HEK293 (cell line): ENCODE data around the gene INO80C.

Experiments used
- KLF1 ChIP-seq: fragments of 450-650 bp; formaldehyde crosslinking; IDR thresholded peaks from 2 replicates; pipeline ENCODE4 v1.5.1; 2016; ENCODE audit warnings: missing biosample characterization, missing genetic modification characterization
- TF ChIP-seq, protein P1 (sequence below): fragments of 450-650 bp; formaldehyde crosslinking; IDR thresholded peaks from 2 replicates; pipeline ENCODE4 v1.5.1; 2016; ENCODE audit warnings: missing biosample characterization, missing genetic modification characterization
- TF ChIP-seq, protein P2 (sequence below): fragments of 450-650 bp; formaldehyde crosslinking; IDR thresholded peaks from 2 replicates; pipeline ENCODE4 v1.5.1; 2016; ENCODE audit warnings: missing biosample characterization, missing genetic modification characterization
- TF ChIP-seq, protein P3 (sequence below): fragments of 450-650 bp; formaldehyde crosslinking; IDR thresholded peaks from 2 replicates; pipeline ENCODE4 v1.5.1; 2016; ENCODE audit warnings: missing biosample characterization, missing genetic modification characterization
- TF ChIP-seq, protein P4 (sequence below): fragments of 450-650 bp; formaldehyde crosslinking; IDR thresholded peaks from 2 replicates; pipeline ENCODE4 v1.5.1; 2016; ENCODE audit warnings: missing biosample characterization, missing genetic modification characterization

DNA sequence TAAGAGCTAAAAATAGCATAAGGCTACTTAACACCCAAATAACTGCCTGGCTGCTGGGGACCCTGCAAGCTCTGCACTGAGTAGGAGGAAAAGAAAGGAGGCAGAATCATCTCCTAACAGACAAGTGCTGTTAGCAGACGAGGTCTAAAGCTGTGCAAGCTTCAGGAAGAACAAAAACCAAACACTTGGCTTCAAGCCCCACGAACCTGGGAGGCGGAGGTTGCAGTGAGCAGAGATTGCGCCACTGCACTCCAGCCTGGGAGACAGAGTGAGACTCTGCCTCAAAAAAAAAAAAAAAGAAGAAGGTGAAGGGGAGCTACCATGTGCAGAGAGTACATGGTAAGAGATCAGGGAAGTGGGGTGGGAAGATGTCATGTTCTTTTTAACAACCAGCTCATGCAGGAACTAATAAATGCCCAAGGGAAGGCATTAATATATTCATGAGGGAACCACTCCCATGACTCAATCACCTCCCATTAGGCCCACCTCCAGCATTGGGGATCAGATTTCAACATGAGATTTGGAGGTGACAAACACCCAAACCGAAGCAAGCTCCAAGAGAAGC is 28.8 kb upstream of the INO80C start:
- TF ChIP-seq, protein P1, sequence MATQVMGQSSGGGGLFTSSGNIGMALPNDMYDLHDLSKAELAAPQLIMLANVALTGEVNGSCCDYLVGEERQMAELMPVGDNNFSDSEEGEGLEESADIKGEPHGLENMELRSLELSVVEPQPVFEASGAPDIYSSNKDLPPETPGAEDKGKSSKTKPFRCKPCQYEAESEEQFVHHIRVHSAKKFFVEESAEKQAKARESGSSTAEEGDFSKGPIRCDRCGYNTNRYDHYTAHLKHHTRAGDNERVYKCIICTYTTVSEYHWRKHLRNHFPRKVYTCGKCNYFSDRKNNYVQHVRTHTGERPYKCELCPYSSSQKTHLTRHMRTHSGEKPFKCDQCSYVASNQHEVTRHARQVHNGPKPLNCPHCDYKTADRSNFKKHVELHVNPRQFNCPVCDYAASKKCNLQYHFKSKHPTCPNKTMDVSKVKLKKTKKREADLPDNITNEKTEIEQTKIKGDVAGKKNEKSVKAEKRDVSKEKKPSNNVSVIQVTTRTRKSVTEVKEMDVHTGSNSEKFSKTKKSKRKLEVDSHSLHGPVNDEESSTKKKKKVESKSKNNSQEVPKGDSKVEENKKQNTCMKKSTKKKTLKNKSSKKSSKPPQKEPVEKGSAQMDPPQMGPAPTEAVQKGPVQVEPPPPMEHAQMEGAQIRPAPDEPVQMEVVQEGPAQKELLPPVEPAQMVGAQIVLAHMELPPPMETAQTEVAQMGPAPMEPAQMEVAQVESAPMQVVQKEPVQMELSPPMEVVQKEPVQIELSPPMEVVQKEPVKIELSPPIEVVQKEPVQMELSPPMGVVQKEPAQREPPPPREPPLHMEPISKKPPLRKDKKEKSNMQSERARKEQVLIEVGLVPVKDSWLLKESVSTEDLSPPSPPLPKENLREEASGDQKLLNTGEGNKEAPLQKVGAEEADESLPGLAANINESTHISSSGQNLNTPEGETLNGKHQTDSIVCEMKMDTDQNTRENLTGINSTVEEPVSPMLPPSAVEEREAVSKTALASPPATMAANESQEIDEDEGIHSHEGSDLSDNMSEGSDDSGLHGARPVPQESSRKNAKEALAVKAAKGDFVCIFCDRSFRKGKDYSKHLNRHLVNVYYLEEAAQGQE (tag by site-specific recombination): no peak
- no peak for TF ChIP-seq KLF1 (tag by site-specific recombination)
- TF ChIP-seq, protein P2, sequence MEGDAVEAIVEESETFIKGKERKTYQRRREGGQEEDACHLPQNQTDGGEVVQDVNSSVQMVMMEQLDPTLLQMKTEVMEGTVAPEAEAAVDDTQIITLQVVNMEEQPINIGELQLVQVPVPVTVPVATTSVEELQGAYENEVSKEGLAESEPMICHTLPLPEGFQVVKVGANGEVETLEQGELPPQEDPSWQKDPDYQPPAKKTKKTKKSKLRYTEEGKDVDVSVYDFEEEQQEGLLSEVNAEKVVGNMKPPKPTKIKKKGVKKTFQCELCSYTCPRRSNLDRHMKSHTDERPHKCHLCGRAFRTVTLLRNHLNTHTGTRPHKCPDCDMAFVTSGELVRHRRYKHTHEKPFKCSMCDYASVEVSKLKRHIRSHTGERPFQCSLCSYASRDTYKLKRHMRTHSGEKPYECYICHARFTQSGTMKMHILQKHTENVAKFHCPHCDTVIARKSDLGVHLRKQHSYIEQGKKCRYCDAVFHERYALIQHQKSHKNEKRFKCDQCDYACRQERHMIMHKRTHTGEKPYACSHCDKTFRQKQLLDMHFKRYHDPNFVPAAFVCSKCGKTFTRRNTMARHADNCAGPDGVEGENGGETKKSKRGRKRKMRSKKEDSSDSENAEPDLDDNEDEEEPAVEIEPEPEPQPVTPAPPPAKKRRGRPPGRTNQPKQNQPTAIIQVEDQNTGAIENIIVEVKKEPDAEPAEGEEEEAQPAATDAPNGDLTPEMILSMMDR (tag by site-specific recombination): no peak
- TF ChIP-seq, protein P3, sequence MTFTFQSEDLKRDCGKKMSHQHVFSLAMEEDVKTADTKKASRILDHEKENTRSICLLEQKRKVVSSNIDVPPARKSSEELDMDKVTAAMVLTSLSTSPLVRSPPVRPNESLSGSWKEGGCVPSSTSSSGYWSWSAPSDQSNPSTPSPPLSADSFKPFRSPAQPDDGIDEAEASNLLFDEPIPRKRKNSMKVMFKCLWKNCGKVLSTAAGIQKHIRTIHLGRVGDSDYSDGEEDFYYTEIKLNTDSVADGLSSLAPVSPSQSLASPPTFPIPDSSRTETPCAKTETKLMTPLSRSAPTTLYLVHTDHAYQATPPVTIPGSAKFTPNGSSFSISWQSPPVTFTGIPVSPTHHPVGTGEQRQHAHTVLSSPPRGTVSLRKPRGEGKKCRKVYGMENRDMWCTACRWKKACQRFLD (tag by site-specific recombination): no peak
- TF ChIP-seq, protein P4, sequence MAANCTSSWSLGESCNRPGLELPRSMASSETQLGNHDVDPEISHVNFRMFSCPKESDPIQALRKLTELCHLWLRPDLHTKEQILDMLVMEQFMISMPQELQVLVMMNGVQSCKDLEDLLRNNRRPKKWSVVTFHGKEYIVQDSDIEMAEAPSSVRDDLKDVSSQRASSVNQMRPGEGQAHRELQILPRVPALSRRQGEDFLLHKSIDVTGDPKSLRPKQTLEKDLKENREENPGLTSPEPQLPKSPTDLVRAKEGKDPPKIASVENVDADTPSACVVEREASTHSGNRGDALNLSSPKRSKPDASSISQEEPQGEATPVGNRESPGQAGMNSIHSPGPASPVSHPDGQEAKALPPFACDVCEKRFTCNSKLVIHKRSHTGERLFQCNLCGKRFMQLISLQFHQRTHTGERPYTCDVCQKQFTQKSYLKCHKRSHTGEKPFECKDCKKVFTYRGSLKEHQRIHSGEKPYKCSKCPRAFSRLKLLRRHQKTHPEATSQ (tag by site-specific recombination): no peak
